Neural progenitor cell (in vitro differentiated cells): Measurements from ENCODE around the gene ERBB4. TPM values are rescaled to one million over a fixed set of nuclear protein-coding genes. Genes with fewer than 3 reads are reported as not detected.

ENCODE experiments used
- DNase-seq: peaks from one replicate; pipeline ENCODE4 v3.0.0-alpha.2; 2016; ENCODE audit warnings: low spot score
- H2AFZ ChIP-seq: fragments of 200-600 bp; sonication (generic); replicated peaks from 2 replicates; pipeline ENCODE4 v1.6.1; 2016; ENCODE audit warnings: antibody characterized with exemption
- H3F3A ChIP-seq: fragments of 200-600 bp; sonication (generic); 2 replicates; pipeline ENCODE4 v1.6.1; 2016; ENCODE audit warnings: antibody characterized with exemption, low read depth
- H3K27ac ChIP-seq: fragments of 200-600 bp; sonication (generic); 2 replicates; pipeline ENCODE4 v1.5.1; 2016; ENCODE audit warnings: mild to moderate bottlenecking
- H3K27me3 ChIP-seq: fragments of 200-600 bp; sonication (generic); 2 replicates; pipeline ENCODE4 v1.6.1; 2016; ENCODE audit warnings: mild to moderate bottlenecking, moderate library complexity
- H3K36me3 ChIP-seq: fragments of 200-600 bp; sonication (generic); 2 replicates; pipeline ENCODE4 v1.5.1; 2016
- H3K4me1 ChIP-seq: fragments of 200-600 bp; sonication (generic); 2 replicates; pipeline ENCODE4 v1.6.1; 2016; ENCODE audit warnings: mixed run types
- H3K4me2 ChIP-seq: fragments of 200-600 bp; sonication (generic); 2 replicates; pipeline ENCODE4 v1.6.1; 2016
- H3K4me3 ChIP-seq: fragments of 200-600 bp; sonication (generic); 2 replicates; pipeline ENCODE4 v1.5.1; 2016
- H3K79me2 ChIP-seq: fragments of 200-600 bp; sonication (generic); 2 replicates; pipeline ENCODE4 v1.6.1; 2016; ENCODE audit warnings: low read depth
- H3K9ac ChIP-seq: fragments of 200-600 bp; sonication (generic); 2 replicates; pipeline ENCODE4 v1.6.1; 2016
- H3K9me3 ChIP-seq: fragments of 200-600 bp; sonication (generic); 2 replicates; pipeline ENCODE4 v1.5.1; 2016; ENCODE audit warnings: low read depth
- H4K20me1 ChIP-seq: fragments of 200-600 bp; sonication (generic); 2 replicates; pipeline ENCODE4 v1.6.1; 2016; ENCODE audit warnings: low read depth
- H3K27ac Mint-ChIP-seq: 3 replicates; pipeline ENCODE4 v1.8.0; 2021; ENCODE audit warnings: mixed read lengths
- H3K27me3 Mint-ChIP-seq: 2 replicates; pipeline ENCODE4 v1.8.0; 2022; ENCODE audit warnings: low read depth, mild to moderate bottlenecking, inconsistent platforms, moderate library complexity, mixed read lengths; ENCODE audit not compliant: insufficient read depth
- H3K36me3 Mint-ChIP-seq: 3 replicates; pipeline ENCODE4 v1.8.0; 2021; ENCODE audit warnings: mixed read lengths
- H3K4me1 Mint-ChIP-seq: 3 replicates; pipeline ENCODE4 v1.8.0; 2021; ENCODE audit warnings: mixed read lengths
- H3K4me3 Mint-ChIP-seq: 3 replicates; pipeline ENCODE4 v1.8.0; 2021; ENCODE audit warnings: mild to moderate bottlenecking, moderate library complexity, mixed read lengths
- H3K9me3 Mint-ChIP-seq: 3 replicates; pipeline ENCODE4 v1.8.0; 2020; ENCODE audit warnings: mixed read lengths
- CTCF ChIP-seq: fragments of 200-600 bp; sonication (generic); IDR thresholded peaks from 2 replicates; pipeline ENCODE4 v1.5.1; 2017; ENCODE audit warnings: antibody characterized with exemption, mild to moderate bottlenecking
- EZH2 ChIP-seq: fragments of 200-600 bp; sonication (generic); IDR thresholded peaks from 2 replicates; pipeline ENCODE4 v1.6.1; 2017; ENCODE audit warnings: antibody characterized with exemption, mild to moderate bottlenecking, moderate library complexity
- EZH2phosphoT487 ChIP-seq: fragments of 200-600 bp; sonication (generic); IDR thresholded peaks from 2 replicates; pipeline ENCODE4 v1.6.1; 2017; ENCODE audit warnings: antibody characterized with exemption
- total RNA-seq: library from RNA; depleted of rRNA; stranded (reverse); fragments of >200 nt; gene quantifications from 2 replicates; pipeline ENCODE4 v1.2.3, GENCODE V29; 2015; ENCODE audit warnings: low replicate concordance

ERBB4 gene
- total RNA-seq, 1 donor from 2014 or later: 1.5 TPM

- peaks cover 24% of the 10 kb centered on the region for H4K20me1 ChIP-seq
- peak overlapping the region; percentile 82 for H3K27ac Mint-ChIP-seq
These were observed 6.0 kb downstream of the ERBB4 start for GRCh38 chr2:212532585-212532984.

GRCh38 chr2:212532087-212532486 is 6.5 kb downstream of the ERBB4 start:
- no peak overlapping the region for H3K4me2 ChIP-seq
- H2AFZ ChIP-seq: no peak overlapping the region
- no peak for DNase-seq
- no peaks in the 10 kb centered on the region for H3K9me3 ChIP-seq
- H3K36me3 ChIP-seq: no peaks in the 10 kb centered on the region
- H3K27me3 ChIP-seq: peaks cover 39% of the 10 kb centered on the region
- H3K27ac Mint-ChIP-seq: peak overlapping the region; percentile 79
- no peak overlapping the region for H3K4me3 ChIP-seq
- no peaks in the 10 kb centered on the region for H3K79me2 ChIP-seq
- peak overlapping the region; percentile 68 for H3K4me3 Mint-ChIP-seq
- peaks cover 18% of the 10 kb centered on the region for H3F3A ChIP-seq
- peaks cover 17% of the 10 kb centered on the region for H3K4me1 ChIP-seq
- no peak overlapping the region for H3K9ac ChIP-seq
- no peaks in the 10 kb centered on the region for H3K9me3 Mint-ChIP-seq
- no peaks in the 10 kb centered on the region for H3K36me3 Mint-ChIP-seq
- TF ChIP-seq EZH2 (no peak), EZH2phosphoT487 (no peak), CTCF (no peak)
- no peak overlapping the region for H3K27ac ChIP-seq
- H4K20me1 ChIP-seq: peaks cover 19% of the 10 kb centered on the region
- H3K4me1 Mint-ChIP-seq: peaks cover 56% of the 10 kb centered on the region
- peaks cover 3% of the 10 kb centered on the region for H3K27me3 Mint-ChIP-seq

More at GRCh38 chr2:212532585-212532984, 6.0 kb downstream of the ERBB4 start:
- no peak overlapping the region for H3K4me2 ChIP-seq
- peaks cover 44% of the 10 kb centered on the region for H3K27me3 ChIP-seq
- peak; percentile 51 for TF ChIP-seq CTCF
- TF ChIP-seq EZH2: no peak
- H3K4me1 ChIP-seq: peaks cover 17% of the 10 kb centered on the region
- no peak overlapping the region for H3K27ac ChIP-seq
- no peaks in the 10 kb centered on the region for H3K79me2 ChIP-seq
- peaks cover 21% of the 10 kb centered on the region for H3F3A ChIP-seq
- no peak overlapping the region for H3K4me3 ChIP-seq
- Mint-ChIP-seq H3K27me3 (peaks cover 5% of the 10 kb centered on the region), H3K9me3 (no peaks in the 10 kb centered on the region), H3K4me1 (peaks cover 56% of the 10 kb centered on the region), H3K4me3 (peak overlapping the region; percentile 68), H3K36me3 (no peaks in the 10 kb centered on the region)
- no peaks in the 10 kb centered on the region for H3K36me3 ChIP-seq
- H3K9ac ChIP-seq: no peak overlapping the region
- H2AFZ ChIP-seq: no peak overlapping the region
- no peak for DNase-seq
- no peaks in the 10 kb centered on the region for H3K9me3 ChIP-seq

- TF ChIP-seq CTCF (no peak), EZH2phosphoT487 (no peak), EZH2 (no peak)
- no peak overlapping the region for H2AFZ ChIP-seq
- no peak for DNase-seq
- no peak overlapping the region for H3K27ac ChIP-seq
- H3K79me2 ChIP-seq: no peaks in the 10 kb centered on the region
- peaks cover 33% of the 10 kb centered on the region for H3K27me3 ChIP-seq
- H3K27me3 Mint-ChIP-seq: peaks cover 3% of the 10 kb centered on the region
- H3K27ac Mint-ChIP-seq: no peak overlapping the region
- H3K4me2 ChIP-seq: no peak overlapping the region
- peaks cover 17% of the 10 kb centered on the region for H3K4me1 ChIP-seq
- H3K9ac ChIP-seq: no peak overlapping the region
- no peaks in the 10 kb centered on the region for H3K36me3 ChIP-seq
- no peaks in the 10 kb centered on the region for H3K9me3 Mint-ChIP-seq
- peaks cover 56% of the 10 kb centered on the region for H3K4me1 Mint-ChIP-seq
- peaks cover 12% of the 10 kb centered on the region for H3F3A ChIP-seq
- no peak overlapping the region for H3K4me3 ChIP-seq
- H4K20me1 ChIP-seq: peaks cover 13% of the 10 kb centered on the region
- no peak overlapping the region for H3K4me3 Mint-ChIP-seq
- no peaks in the 10 kb centered on the region for H3K36me3 Mint-ChIP-seq
- H3K9me3 ChIP-seq: no peaks in the 10 kb centered on the region
These were observed 7.1 kb downstream of the ERBB4 start for GRCh38 chr2:212531499-212531898.
